Measurements from ENCODE around the gene SMARCAL1.

DNA sequence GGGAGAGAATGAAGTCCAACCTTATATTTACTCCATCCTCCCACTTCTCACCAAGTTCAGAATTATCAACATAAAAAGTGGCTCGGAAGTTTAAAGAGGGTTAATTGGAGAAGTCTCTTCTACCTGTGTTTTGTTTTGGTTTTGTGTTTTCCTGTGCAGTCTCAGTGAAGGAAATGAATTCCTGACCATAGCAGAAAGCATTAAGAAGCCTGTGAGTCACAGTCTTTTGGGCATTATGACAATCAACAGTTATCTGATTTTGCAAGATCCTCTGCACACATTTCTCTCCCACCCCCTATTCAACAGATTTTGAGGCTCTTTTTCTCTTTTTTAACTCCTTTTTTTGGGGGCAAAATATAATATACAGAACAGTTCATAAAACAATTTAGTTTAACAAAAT, 77.8 kb downstream of the SMARCAL1 start:
- TF ChIP-seq POLR2A (IDR thresholded peaks at IDR 0.05) (no peak), CTCF (IDR thresholded peaks at IDR 0.05) (no peak)
